Loucy (cell line): ENCODE measurements around the gene SC5D.

Source experiments
- EZH2phosphoT487 ChIP-seq: fragments of 200-600 bp; IDR thresholded peaks from 2 replicates; pipeline ENCODE4 v1.6.1; 2018; ENCODE audit warnings: antibody characterized with exemption, mild to moderate bottlenecking, moderate library complexity, borderline replicate concordance
- TF ChIP-seq, protein P1 (sequence below): fragments of 200-600 bp; sonication (generic); conservative IDR thresholded peaks from 2 replicates; pipeline ENCODE4 v1.5.1; 2014; ENCODE audit warnings: mild to moderate bottlenecking, antibody characterized with exemption, low read length

- TF ChIP-seq, protein P1, sequence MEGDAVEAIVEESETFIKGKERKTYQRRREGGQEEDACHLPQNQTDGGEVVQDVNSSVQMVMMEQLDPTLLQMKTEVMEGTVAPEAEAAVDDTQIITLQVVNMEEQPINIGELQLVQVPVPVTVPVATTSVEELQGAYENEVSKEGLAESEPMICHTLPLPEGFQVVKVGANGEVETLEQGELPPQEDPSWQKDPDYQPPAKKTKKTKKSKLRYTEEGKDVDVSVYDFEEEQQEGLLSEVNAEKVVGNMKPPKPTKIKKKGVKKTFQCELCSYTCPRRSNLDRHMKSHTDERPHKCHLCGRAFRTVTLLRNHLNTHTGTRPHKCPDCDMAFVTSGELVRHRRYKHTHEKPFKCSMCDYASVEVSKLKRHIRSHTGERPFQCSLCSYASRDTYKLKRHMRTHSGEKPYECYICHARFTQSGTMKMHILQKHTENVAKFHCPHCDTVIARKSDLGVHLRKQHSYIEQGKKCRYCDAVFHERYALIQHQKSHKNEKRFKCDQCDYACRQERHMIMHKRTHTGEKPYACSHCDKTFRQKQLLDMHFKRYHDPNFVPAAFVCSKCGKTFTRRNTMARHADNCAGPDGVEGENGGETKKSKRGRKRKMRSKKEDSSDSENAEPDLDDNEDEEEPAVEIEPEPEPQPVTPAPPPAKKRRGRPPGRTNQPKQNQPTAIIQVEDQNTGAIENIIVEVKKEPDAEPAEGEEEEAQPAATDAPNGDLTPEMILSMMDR, result no peak
- no peak for TF ChIP-seq EZH2phosphoT487
These were observed 44.5 kb downstream of the SC5D start for GRCh38 chr11:121337078-121337477.
